Fibroblast of the aortic adventitia (primary cell): ENCODE data around the gene RPL35. TPM values are rescaled to one million over a fixed set of nuclear protein-coding genes. Genes with fewer than 3 reads are reported as not detected.

Source experiments
- DNase-seq: peaks from one replicate; pipeline ENCODE4 v3.0.0-alpha.2; 2010; ENCODE audit warnings: low read depth
- H3K4me3 ChIP-seq: 2 replicates; pipeline ENCODE4 v1.5.1; 2011; ENCODE audit warnings: low read depth, mild to moderate bottlenecking, control low read depth, low read length, moderate library complexity
- CTCF ChIP-seq: IDR thresholded peaks from 2 replicates; pipeline ENCODE4 v1.5.1; 2011; ENCODE audit warnings: mild to moderate bottlenecking, low read length, control low read depth, inconsistent platforms; ENCODE audit not compliant: insufficient read depth
- total RNA-seq: library from RNA; depleted of rRNA; stranded (reverse); fragments of >200 nt; gene quantifications from 2 replicates; pipeline ENCODE4 v1.2.3, GENCODE V29; 2012; ENCODE audit warnings: low replicate concordance

Gene RPL35
- total RNA-seq, 1 donor = 2,683 TPM

- no peak overlapping the region for H3K4me3 ChIP-seq
- no peak for TF ChIP-seq CTCF
- peak; percentile 60 for DNase-seq
These were observed 27.2 kb downstream of the RPL35 start for GRCh38 chr9:124834591-124834990.

DNA sequence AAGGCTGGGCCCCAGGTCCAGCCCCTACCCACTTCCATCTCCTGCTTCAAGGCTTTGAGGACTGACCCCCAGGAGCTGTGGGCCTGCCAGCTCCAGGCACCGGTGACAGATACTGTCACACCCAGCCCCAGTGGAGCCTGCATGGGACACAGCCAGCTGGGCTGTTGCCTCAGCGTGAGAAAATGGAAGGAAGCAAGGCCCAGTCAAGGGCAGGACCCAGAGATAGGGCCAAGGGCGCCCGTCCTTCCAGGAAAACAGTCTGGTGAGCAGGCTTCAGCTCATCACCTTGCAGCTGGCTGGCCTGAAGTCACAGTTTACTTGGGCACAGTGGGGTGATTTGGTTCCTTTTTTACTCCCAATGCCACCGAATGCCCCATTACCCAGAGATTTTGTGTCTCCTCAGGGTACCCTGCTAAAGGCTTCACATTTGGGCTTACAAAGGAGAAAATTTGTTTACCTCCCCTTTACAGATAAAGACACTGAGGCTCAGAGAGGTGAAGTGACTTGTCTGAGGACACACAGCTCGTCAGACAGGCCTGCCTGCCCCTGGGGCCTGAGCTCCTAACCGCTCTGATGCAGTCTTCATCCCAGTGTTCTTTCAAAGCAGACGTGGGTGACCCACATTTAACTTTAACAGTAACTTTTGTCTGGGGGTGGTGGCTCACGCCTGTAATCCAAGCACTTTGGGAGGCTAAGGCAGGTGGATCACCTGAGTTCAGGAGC is 30.0 kb downstream of the RPL35 start:
- no peak for TF ChIP-seq CTCF
- DNase-seq = no peak
- no peak overlapping the region for H3K4me3 ChIP-seq

- TF ChIP-seq CTCF = no peak
- no peak for DNase-seq
- no peak overlapping the region for H3K4me3 ChIP-seq
These were observed 31.2 kb downstream of the RPL35 start for GRCh38 chr9:124830593-124830992.

DNA sequence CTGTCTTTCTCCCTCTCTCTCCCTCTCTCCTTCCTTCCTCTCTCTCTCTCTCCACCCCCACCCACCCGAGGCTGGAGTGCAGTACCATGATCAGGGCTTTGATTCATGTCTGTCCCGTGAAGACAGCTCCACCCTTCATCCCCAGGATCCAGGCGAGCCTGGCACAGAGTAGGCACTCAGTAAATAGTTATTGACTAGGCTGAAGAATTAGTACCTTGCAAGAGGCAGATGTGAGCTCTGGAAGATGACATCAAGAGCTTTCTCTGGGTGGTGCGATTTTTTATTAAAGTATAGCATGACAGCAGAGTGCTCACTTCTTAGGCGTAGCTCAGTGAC is 32.5 kb downstream of the RPL35 start:
- DNase-seq = no peak
- H3K4me3 ChIP-seq = no peak overlapping the region
- no peak for TF ChIP-seq CTCF

GRCh38 chr9:124828489-124829333 is 33.0 kb downstream of the RPL35 start:
- DNase-seq = no peak
- H3K4me3 ChIP-seq = no peak overlapping the region
- no peak for TF ChIP-seq CTCF

GRCh38 chr9:124820698-124821623 is 40.8 kb downstream of the RPL35 start:
- no peak overlapping the region for H3K4me3 ChIP-seq
- no peak for DNase-seq
- no peak for TF ChIP-seq CTCF
